ENCODE data around the gene ESPNL. TPM values are rescaled to one million over a fixed set of nuclear protein-coding genes. Genes with fewer than 3 reads are reported as not detected.

Gene ESPNL
- total and polyA plus RNA-seq, 5 experiments from 2014 or later, result 0.16 to 0.34 TPM; not detected in 3

GRCh38 chr2:238160206-238161129 lies 60.3 kb downstream of the ESPNL start:
- no peaks in the 10 kb centered on the region for H3K9me3 Mint-ChIP-seq
- peak overlapping the region in 5 of 10 donors; percentile 14 to 76 (median 50) for H3K4me3 Mint-ChIP-seq
- ATAC-seq (peak in 1 of 2 donors; percentile 47), DNase-seq (peak in 3 of 10 donors; percentile 12 to 63 (median 21))
- peaks cover 0 to under 1% (median 0%) of the 10 kb centered on the region in 3 donors for H3K36me3 Mint-ChIP-seq
- H3K27me3 Mint-ChIP-seq, result peaks cover 5 to 37% (median 20%) of the 10 kb centered on the region in 5 donors
- H3K27ac Mint-ChIP-seq, result peak overlapping the region in 1 of 10 donors; percentile 78
- peaks cover 7 to 23% (median 18%) of the 10 kb centered on the region in 4 donors for H3K4me1 Mint-ChIP-seq
- POLR2A ChIA-PET, result no interaction called here

DNA sequence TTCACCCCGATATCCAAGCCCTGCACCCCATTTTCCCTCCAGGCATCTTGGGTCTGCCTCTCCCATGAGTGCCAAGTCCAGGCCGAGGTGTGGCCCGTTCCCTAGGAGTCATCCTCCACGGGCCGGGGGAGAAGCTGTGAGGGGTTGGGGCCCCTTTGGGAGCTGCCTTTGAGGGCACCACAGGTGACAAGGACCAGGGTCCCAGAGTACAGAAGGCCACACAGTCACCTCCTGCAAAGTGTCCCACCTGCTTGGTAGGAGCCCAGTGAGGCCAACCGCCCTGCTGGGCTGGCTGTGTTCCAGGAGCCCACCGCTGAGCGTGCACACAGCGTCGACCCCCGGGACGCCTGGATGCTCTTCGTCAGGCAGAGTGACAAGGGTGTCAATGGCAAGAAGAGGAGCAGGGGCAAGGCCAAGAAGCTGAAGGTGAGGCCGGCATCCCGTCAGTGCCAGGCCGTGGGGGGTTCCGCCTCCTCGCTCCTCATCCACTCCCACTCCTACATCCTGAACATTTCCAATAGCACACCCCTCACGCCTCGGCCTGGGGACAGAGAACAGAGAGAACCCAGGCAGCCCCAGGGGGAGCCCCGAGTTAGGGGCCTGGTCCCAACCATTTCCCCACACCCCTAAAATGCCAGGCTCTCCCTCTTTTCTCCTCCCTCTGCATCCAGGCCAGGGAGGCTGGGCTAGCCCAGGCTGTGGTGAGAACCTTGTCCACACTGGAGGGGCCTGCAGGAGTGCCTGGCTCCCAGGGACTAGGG lies 61.3 kb downstream of the ESPNL start:
- peak in 1 of 10 donors; percentile 30 for DNase-seq
- H3K27ac Mint-ChIP-seq, result no peak overlapping the region
- peak overlapping the region in 1 of 10 donors; percentile 12 for H3K4me3 Mint-ChIP-seq
- H3K9me3 Mint-ChIP-seq, result no peaks in the 10 kb centered on the region
- H3K27me3 Mint-ChIP-seq, result peaks cover 5 to 37% (median 20%) of the 10 kb centered on the region in 5 donors
- peaks cover 7 to 23% (median 18%) of the 10 kb centered on the region in 4 donors for H3K4me1 Mint-ChIP-seq
- POLR2A ChIA-PET, result no interaction called here
- peaks cover 0 to 2% (median 0%) of the 10 kb centered on the region in 3 donors for H3K36me3 Mint-ChIP-seq
- ATAC-seq, result no peak

DNA sequence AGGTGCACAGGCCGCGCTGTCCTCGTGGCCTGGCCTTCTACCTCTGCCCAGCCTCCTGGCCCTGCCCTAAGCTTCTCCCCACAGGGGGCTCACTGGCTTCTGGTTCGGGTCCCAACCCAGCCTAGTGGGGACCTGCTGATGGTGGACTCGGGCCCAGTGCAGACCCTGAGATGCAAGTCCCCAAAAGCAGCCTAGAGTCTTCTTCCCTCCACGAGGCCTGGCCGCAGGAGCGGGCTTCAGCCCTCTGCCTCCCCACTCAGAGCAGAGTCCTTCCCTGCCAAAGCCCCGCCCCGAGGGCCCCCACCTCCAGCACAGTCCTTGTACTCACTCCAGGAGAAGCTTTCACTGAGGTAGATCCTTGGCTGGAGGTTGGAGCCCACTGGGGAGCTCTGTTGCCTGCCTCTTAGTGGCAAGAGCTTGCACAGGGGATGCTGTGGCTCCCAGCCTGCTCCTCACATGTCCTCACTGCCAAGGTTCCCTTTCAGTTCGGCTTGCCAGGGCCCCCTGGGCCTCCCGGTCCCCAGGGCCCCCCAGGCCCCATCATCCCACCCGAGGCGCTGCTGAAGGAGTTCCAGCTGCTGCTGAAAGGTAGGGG lies 62.2 kb downstream of the ESPNL start:
- Mint-ChIP-seq H3K27me3 (peaks cover 5 to 37% (median 19%) of the 10 kb centered on the region in 5 donors), H3K4me1 (peaks cover 7 to 23% (median 18%) of the 10 kb centered on the region in 4 donors), H3K4me3 (no peak overlapping the region), H3K27ac (no peak overlapping the region), H3K9me3 (no peaks in the 10 kb centered on the region), H3K36me3 (peaks cover 0 to 2% (median 0%) of the 10 kb centered on the region in 3 donors)
- ATAC-seq (no peak), DNase-seq (peak in 1 of 10 donors; percentile 61)
- POLR2A ChIA-PET, result no interaction called here

GRCh38 chr2:238162846-238163441 lies 62.8 kb downstream of the ESPNL start:
- no peaks in the 10 kb centered on the region for H3K9me3 Mint-ChIP-seq
- DNase-seq (no peak), ATAC-seq (no peak)
- H3K4me1 Mint-ChIP-seq, result peaks cover 7 to 23% (median 18%) of the 10 kb centered on the region in 4 donors
- no peak overlapping the region for H3K27ac Mint-ChIP-seq
- POLR2A ChIA-PET, result no interaction called here
- H3K4me3 Mint-ChIP-seq, result no peak overlapping the region
- H3K27me3 Mint-ChIP-seq, result peaks cover 5 to 37% (median 17%) of the 10 kb centered on the region in 5 donors
- H3K36me3 Mint-ChIP-seq, result peaks cover 0 to 7% (median 0%) of the 10 kb centered on the region in 3 donors

DNA sequence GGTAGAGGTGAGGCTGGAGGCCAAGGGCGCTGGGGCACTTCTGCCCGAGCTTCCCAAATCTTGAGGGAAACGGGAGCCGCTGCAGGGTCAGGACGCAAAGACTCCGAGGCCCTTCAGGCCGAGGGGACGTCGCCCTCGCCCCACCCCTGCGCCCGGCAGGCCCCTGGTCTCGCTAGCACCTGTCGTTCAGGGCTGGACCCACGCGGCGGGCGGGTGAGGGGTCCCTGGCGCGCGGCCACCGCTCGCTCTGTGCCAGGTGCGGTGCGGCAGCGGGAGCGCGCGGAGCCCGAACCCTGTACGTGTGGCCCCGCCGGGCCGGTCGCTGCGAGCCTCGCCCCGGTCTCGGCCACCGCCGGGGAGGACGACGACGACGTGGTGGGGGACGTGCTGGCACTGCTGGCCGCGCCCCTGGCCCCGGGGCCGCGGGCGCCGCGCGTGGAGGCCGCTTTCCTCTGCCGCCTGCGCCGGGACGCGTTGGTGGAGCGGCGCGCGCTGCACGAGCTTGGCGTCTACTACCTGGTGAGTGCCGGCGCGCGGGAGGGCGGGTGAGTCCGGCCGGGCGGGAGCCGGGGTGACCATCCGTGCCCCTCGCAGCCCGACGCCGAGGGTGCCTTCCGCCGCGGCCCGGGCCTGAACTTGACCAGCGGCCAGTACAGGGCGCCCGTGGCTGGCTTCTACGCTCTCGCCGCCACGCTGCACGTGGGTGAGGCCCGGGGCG lies 63.5 kb downstream of the ESPNL start:
- peaks cover 0 to 10% (median 0%) of the 10 kb centered on the region in 3 donors for H3K36me3 Mint-ChIP-seq
- H3K9me3 Mint-ChIP-seq, result no peaks in the 10 kb centered on the region
- ATAC-seq (no peak), DNase-seq (no peak)
- no peak overlapping the region for H3K4me3 Mint-ChIP-seq
- H3K27ac Mint-ChIP-seq, result no peak overlapping the region
- H3K27me3 Mint-ChIP-seq, result peaks cover 5 to 37% (median 17%) of the 10 kb centered on the region in 5 donors
- H3K4me1 Mint-ChIP-seq, result peaks cover 7 to 26% (median 17%) of the 10 kb centered on the region in 4 donors
- POLR2A ChIA-PET, result no interaction called here

DNA sequence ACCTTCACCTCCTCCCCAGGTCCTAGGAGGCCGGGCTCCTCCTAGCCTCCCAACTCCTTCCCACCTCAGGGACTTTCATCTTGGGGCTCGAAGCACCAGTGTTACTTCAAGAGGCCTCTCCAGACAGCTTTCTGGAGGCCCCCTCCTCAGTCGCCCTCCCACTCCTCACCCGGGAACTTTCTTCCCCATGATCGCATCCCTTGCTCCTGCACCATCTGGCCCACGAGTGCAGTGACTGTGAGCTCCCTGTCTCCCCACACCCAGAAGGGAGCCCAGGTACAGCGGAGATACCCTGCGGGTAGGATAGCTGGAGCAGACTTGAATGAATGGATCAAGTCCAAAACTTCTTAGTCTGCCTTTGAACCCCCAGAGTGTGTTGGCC lies 64.8 kb downstream of the ESPNL start:
- Mint-ChIP-seq H3K9me3 (no peaks in the 10 kb centered on the region), H3K36me3 (peaks cover 0 to 22% (median 0%) of the 10 kb centered on the region in 3 donors), H3K4me1 (peaks cover 3 to 21% (median 10%) of the 10 kb centered on the region in 4 donors), H3K4me3 (peak overlapping the region in 3 of 10 donors; percentile 29 to 43 (median 36)), H3K27ac (peak overlapping the region in 3 of 10 donors; percentile 22 to 53 (median 24)), H3K27me3 (peaks cover 2 to 30% (median 13%) of the 10 kb centered on the region in 5 donors)
- ATAC-seq (no peak), DNase-seq (no peak)
- POLR2A ChIA-PET, result interaction anchor here (0.5 kb wide), 1 partner anchor 81 kb away, joined by 4 read pairs; no protein-coding TSS in a partner anchor

DNA sequence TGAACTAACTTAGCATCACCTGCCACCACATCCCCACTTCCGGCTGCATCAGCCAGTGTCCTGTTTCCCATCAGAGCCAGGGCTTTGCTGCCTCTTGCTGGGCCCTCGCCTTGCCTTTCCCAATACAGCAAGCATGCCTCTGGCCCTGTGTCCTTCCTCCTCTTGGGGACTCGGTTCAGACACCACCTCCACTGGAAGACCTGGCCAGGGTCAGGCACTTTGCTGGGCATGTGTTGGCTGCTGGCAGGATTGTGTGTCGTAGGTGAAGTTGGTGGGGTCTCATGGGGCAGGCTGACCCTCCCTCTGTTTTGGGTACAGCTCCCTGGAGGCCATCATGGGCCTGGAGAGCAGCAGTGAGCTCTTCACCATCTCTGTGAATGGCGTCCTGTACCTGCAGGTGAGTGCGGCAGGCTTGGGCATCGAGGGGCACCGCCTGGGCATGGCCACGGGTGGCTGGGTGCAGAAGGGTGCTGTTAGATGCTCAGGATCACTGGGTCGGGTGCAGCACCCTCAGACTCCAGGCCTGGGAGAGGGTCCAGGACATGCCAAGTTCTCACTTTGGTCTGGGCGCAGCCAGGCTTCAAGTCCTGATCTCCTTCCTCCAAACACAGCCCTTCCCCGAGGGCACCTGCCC lies 65.3 kb downstream of the ESPNL start:
- ATAC-seq, result no peak
- POLR2A ChIA-PET, result no interaction called here
- DNase-seq, result no peak
- Mint-ChIP-seq H3K4me1 (peaks cover 3 to 21% (median 6%) of the 10 kb centered on the region in 4 donors), H3K36me3 (peaks cover 0 to 27% (median 0%) of the 10 kb centered on the region in 3 donors), H3K4me3 (no peak overlapping the region), H3K27ac (peak overlapping the region in 3 of 10 donors; percentile 11 to 53 (median 22)), H3K9me3 (no peaks in the 10 kb centered on the region), H3K27me3 (peaks cover 2 to 25% (median 12%) of the 10 kb centered on the region in 5 donors)

DNA sequence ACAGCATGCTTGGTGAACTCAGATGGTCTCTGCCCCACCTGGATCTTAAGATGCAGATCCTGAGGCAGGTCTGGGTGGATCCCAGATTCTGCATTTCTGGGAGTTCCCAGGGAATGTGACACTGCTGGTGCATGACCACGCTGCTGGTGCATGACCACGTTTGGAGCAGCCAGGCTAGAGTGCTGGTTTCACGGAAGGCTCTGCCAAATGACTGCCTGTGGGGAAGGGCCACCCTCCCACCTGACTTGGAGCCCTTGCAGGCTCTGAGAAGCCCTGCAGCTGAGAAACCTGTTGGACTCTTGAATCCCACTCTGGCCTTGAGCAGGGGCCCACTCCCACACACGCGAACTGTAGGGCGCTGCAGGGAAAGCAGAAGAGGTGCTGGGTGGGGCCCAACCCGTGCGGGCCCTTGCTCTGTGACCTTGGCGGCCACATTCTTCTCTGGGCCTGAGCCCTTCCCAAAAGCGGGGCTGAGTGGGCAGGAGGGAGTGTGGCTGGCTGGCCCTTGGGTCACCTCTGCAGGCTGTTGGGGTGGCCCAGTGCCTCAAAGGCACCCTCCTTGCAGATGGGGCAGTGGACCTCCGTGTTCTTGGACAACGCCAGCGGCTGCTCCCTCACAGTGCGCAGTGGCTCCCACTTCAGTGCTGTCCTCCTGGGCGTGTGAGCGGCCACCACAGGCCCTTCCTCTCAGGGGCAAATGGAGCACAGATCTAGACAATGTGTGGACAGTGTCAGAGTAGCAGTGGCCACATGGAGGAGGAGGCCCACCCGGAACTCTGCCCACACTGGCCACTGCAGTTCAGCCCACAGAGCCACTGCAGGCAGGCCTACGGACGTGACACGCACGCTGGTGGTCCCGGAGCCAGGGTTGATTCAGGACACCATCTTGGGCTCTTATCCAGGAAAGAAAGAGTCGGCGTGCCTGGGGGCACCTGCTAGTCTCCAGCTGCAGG lies 66.5 kb downstream of the ESPNL start:
- POLR2A ChIA-PET, result no interaction called here
- Mint-ChIP-seq H3K27me3 (peaks cover 2 to 12% (median 7%) of the 10 kb centered on the region in 5 donors), H3K27ac (peak overlapping the region in 1 of 10 donors; percentile 63), H3K4me3 (no peak overlapping the region), H3K36me3 (peaks cover 0 to 35% (median 4%) of the 10 kb centered on the region in 3 donors), H3K4me1 (peaks cover 0 to 18% (median 3%) of the 10 kb centered on the region in 4 donors), H3K9me3 (no peaks in the 10 kb centered on the region)
- ATAC-seq (peak in 1 of 2 donors; percentile 16), DNase-seq (no peak)

- no peak for ATAC-seq
These were observed 67.2 kb downstream of the ESPNL start for GRCh38 chr2:238167344-238167715.

DNA sequence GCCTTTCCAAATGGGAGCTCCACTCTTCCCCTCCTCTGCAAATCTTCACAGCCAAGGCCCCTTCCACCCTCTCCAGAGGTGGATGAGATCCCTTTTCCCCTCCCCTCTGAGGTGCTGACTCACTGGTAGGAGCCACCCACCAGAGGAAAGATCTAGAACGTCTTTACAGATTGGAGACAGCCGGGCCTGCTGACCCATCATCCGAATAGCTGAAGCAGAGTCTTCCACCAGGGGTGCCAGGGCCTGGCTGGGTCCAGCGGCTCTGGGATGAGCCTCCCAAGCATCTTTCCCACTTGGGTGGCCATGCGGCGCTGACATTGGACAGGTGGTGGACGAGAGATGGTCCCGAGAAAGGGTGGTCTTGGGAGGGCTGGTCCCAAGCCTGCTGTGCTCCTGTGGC lies 67.6 kb downstream of the ESPNL start:
- H3K4me1 Mint-ChIP-seq, result peaks cover 0 to 20% (median 3%) of the 10 kb centered on the region in 4 donors
- peak overlapping the region in 2 of 10 donors; percentile 38 to 44 for H3K27ac Mint-ChIP-seq
- POLR2A ChIA-PET, result interaction anchor here (0.6 kb wide), 1 partner anchor 106 kb away, joined by 3 read pairs; no protein-coding TSS in a partner anchor
- ATAC-seq (no peak), DNase-seq (no peak)
- peaks cover 2 to 12% (median 7%) of the 10 kb centered on the region in 5 donors for H3K27me3 Mint-ChIP-seq
- H3K4me3 Mint-ChIP-seq, result no peak overlapping the region
- H3K9me3 Mint-ChIP-seq, result no peaks in the 10 kb centered on the region
- peaks cover 0 to 46% (median 4%) of the 10 kb centered on the region in 3 donors for H3K36me3 Mint-ChIP-seq

More at GRCh38 chr2:238167344-238167715, 67.2 kb downstream of the ESPNL start:
- H3K36me3 Mint-ChIP-seq, result peaks cover 0 to 42% (median 4%) of the 10 kb centered on the region in 3 donors
- no peak overlapping the region for H3K27ac Mint-ChIP-seq
- H3K4me1 Mint-ChIP-seq, result peaks cover 0 to 20% (median 3%) of the 10 kb centered on the region in 4 donors
- no peak for DNase-seq
- H3K4me3 Mint-ChIP-seq, result no peak overlapping the region
- H3K27me3 Mint-ChIP-seq, result peaks cover 2 to 12% (median 7%) of the 10 kb centered on the region in 5 donors
- POLR2A ChIA-PET, result no interaction called here
- no peaks in the 10 kb centered on the region for H3K9me3 Mint-ChIP-seq

All from naive thymus-derived CD8-positive, alpha-beta T cell (primary cell).